ENCODE measurements around the gene SMOC1. TPM values are rescaled to one million over a fixed set of nuclear protein-coding genes. Genes with fewer than 3 reads are reported as not detected.

The SMOC1 gene
- total RNA-seq, 1 experiment from 2014 or later: 0.46 TPM

GRCh38 chr14:69906201-69906600, 27.0 kb downstream of the SMOC1 start:
- POLR2A ChIA-PET: no interaction called here
- CTCF ChIA-PET: no interaction called here
- H3K27me3 ChIP-seq (ENCODE audit: control insufficient read depth, insufficient read depth, low read length): peaks cover 3% of the 10 kb centered on the region; the same call in 1 of the 2 replicates
- no peaks in the 10 kb centered on the region for H3K4me1 ChIP-seq (ENCODE audit: control insufficient read depth, insufficient read depth, low read length)
- no peak overlapping the region for H3K27ac ChIP-seq (ENCODE audit: low read length)
- in situ Hi-C loops (cut with HindIII; ENCODE audit: low pct_unique_long_range_greater_than_20kb, low sequenced_read_pairs): no loop called here
- H3K4me3 ChIP-seq (ENCODE audit: low read depth in 2 of 2, low read length in 2 of 2): no peak overlapping the region
- no peak for DNase-seq (ENCODE audit: low read depth, low spot score)
- no TSS peak for BruUV-seq (replicated peaks)
- intact Hi-C loops (cut with micrococcal nuclease; ENCODE audit: unreplicated experiment): no loop called here
- no peaks in the 10 kb centered on the region for H3K36me3 ChIP-seq (ENCODE audit: control insufficient read depth, insufficient read depth, low read length)
- no peak for TF ChIP-seq CTCF (IDR thresholded peaks at IDR 0.05)
- TF ChIP-seq POLR2AphosphoS5 (IDR thresholded peaks at IDR 0.05; ENCODE audit: low read depth, low read length): no peak
- no peak for TF ChIP-seq REST (IDR thresholded peaks at IDR 0.05; ENCODE audit: insufficient read depth in 1 of 2, low read depth in 2 of 2, low read length in 1 of 2)
- TF ChIP-seq SIN3A (IDR thresholded peaks at IDR 0.05; ENCODE audit: borderline replicate concordance, insufficient read depth, low read depth, low read length): no peak
- H3K9me3 ChIP-seq (ENCODE audit: control insufficient read depth, insufficient read depth, low read depth, low read length): no peaks in the 10 kb centered on the region
- no peak for ATAC-seq

- CTCF ChIA-PET: interaction anchor here (0.6 kb wide), 1 partner anchor 203 kb away, joined by 3 read pairs; no protein-coding TSS in a partner anchor
- H3K9me3 ChIP-seq (ENCODE audit: control insufficient read depth, insufficient read depth, low read depth, low read length): no peaks in the 10 kb centered on the region
- intact Hi-C loops (cut with micrococcal nuclease; ENCODE audit: unreplicated experiment) (no loop called here), in situ Hi-C loops (cut with HindIII; ENCODE audit: low pct_unique_long_range_greater_than_20kb, low sequenced_read_pairs) (no loop called here)
- BruUV-seq (replicated peaks): no TSS peak
- no peak for DNase-seq (ENCODE audit: low read depth, low spot score)
- H3K4me1 ChIP-seq (ENCODE audit: control insufficient read depth, insufficient read depth, low read length): no peaks in the 10 kb centered on the region
- TF ChIP-seq REST (IDR thresholded peaks at IDR 0.05; ENCODE audit: insufficient read depth in 1 of 2, low read depth in 2 of 2, low read length in 1 of 2) (no peak), CTCF (IDR thresholded peaks at IDR 0.05) (no peak), POLR2AphosphoS5 (IDR thresholded peaks at IDR 0.05; ENCODE audit: low read depth, low read length) (no peak), SIN3A (IDR thresholded peaks at IDR 0.05; ENCODE audit: borderline replicate concordance, insufficient read depth, low read depth, low read length) (no peak), TCF7L2 (IDR thresholded peaks at IDR 0.05; ENCODE audit: low read depth, low read length) (no peak)
- POLR2A ChIA-PET: no interaction called here
- H3K27me3 ChIP-seq (ENCODE audit: control insufficient read depth, insufficient read depth, low read length): peaks cover 3% of the 10 kb centered on the region
- no peak for ATAC-seq
- H3K36me3 ChIP-seq (ENCODE audit: control insufficient read depth, insufficient read depth, low read length): no peaks in the 10 kb centered on the region
- no peak overlapping the region for H3K4me3 ChIP-seq (ENCODE audit: low read depth in 2 of 2, low read length in 2 of 2)
- no peak overlapping the region for H3K27ac ChIP-seq (ENCODE audit: low read length)
Measured at GRCh38 chr14:69909826-69910550, 30.8 kb downstream of the SMOC1 start.

Data from Panc1 (cell line).